PC-3 (cell line): ENCODE measurements around the gene CCM2. TPM values are rescaled to one million over a fixed set of nuclear protein-coding genes. Genes with fewer than 3 reads are reported as not detected.

Source experiments
- ATAC-seq: fragments of 200-7000 bp; cut with Tn5 transposase; 2 replicates; pipeline ENCODE4 v1.9.1; 2020; ENCODE audit warnings: mild to moderate bottlenecking, moderate library complexity
- BruUV-seq: library from RNA; stranded (reverse); fragments of 400-500 nt; replicated peaks from 2 replicates; lab custom pipeline; 2021; lab: Mats Ljungman, UMichigan
- CTCF ChIA-PET: fragments of 300-600 bp; sonication (Branson Sonifier 250); formaldehyde crosslinking; loops from one replicate; lab custom pipeline; 2022; ENCODE audit warnings: antibody characterized with exemption; lab: Charles Lee
- POLR2A ChIA-PET: fragments of 300-600 bp; sonication (Branson Sonifier 250); formaldehyde crosslinking; loops from one replicate; lab custom pipeline; 2022; ENCODE audit warnings: antibody characterized with exemption; ENCODE audit not compliant: unreplicated experiment; lab: Charles Lee
- DNase-seq: peaks from one replicate; pipeline ENCODE4 v3.0.0-alpha.2; 2015
- H2AFZ ChIP-seq: fragments of 300-600 bp; sonication (generic); 2 replicates; pipeline ENCODE4 v1.6.0; 2016; ENCODE audit warnings: antibody characterized with exemption, low read length
- H3F3A ChIP-seq: fragments of 300-600 bp; sonication (generic); one replicate; pipeline ENCODE4 v1.6.0; 2017; ENCODE audit warnings: antibody characterized with exemption, low read length, control low read depth, mild to moderate bottlenecking; ENCODE audit not compliant: unreplicated experiment
- H3K27ac ChIP-seq: fragments of 300-600 bp; sonication (generic); 2 replicates; pipeline ENCODE4 v1.5.1; 2016; ENCODE audit warnings: mild to moderate bottlenecking, low read length
- H3K27me3 ChIP-seq: fragments of 300-600 bp; sonication (generic); 2 replicates; pipeline ENCODE4 v1.6.1; 2016; ENCODE audit warnings: low read length, mixed read lengths
- H3K36me3 ChIP-seq: fragments of 300-600 bp; sonication (generic); 2 replicates; pipeline ENCODE4 v1.6.1; 2016; ENCODE audit warnings: low read depth, mixed run types, low read length, mixed read lengths
- H3K4me1 ChIP-seq: fragments of 300-600 bp; sonication (generic); 2 replicates; pipeline ENCODE4 v1.5.1; 2016; ENCODE audit warnings: low read length; ENCODE audit not compliant: insufficient read depth
- H3K4me2 ChIP-seq: fragments of 300-600 bp; sonication (generic); 2 replicates; pipeline ENCODE4 v1.6.0; 2016; ENCODE audit warnings: low read length
- H3K4me3 ChIP-seq: fragments of 300-600 bp; sonication (generic); 2 replicates; pipeline ENCODE4 v1.5.1; 2016; ENCODE audit warnings: mild to moderate bottlenecking, low read length, mixed read lengths
- H3K79me2 ChIP-seq: fragments of 300-600 bp; sonication (generic); 2 replicates; pipeline ENCODE4 v1.6.1; 2017; ENCODE audit warnings: low read length, mixed read lengths
- H3K9ac ChIP-seq: fragments of 300-600 bp; sonication (generic); 2 replicates; pipeline ENCODE4 v1.6.0; 2016; ENCODE audit warnings: mild to moderate bottlenecking, low read length
- H3K9me2 ChIP-seq: fragments of 300-600 bp; sonication (generic); replicated peaks from 2 replicates; pipeline ENCODE4 v1.6.1; 2016; ENCODE audit warnings: mixed run types, low read length, mixed read lengths
- H3K9me3 ChIP-seq: fragments of 300-600 bp; sonication (generic); 2 replicates; pipeline ENCODE4 v1.6.1; 2016; ENCODE audit warnings: low read length, mixed read lengths
- H4K20me1 ChIP-seq: fragments of 300-600 bp; sonication (generic); 2 replicates; pipeline ENCODE4 v1.6.1; 2016; ENCODE audit warnings: low read length, mixed read lengths
- CTCF ChIP-seq: fragments of 300-600 bp; sonication (generic); conservative IDR thresholded peaks from 2 replicates; pipeline ENCODE4 v1.5.1; 2017; ENCODE audit warnings: antibody characterized with exemption, low read depth, mild to moderate bottlenecking, low read length
- EZH2 ChIP-seq: fragments of 300-600 bp; sonication (generic); IDR thresholded peaks from one replicate; pipeline ENCODE4 v1.6.1; 2017; ENCODE audit warnings: antibody characterized with exemption, mild to moderate bottlenecking, low read length; ENCODE audit not compliant: unreplicated experiment
- EZH2phosphoT487 ChIP-seq: fragments of 300-600 bp; sonication (generic); IDR thresholded peaks from 2 replicates; pipeline ENCODE4 v1.6.1; 2018; ENCODE audit warnings: mild to moderate bottlenecking, antibody characterized with exemption, low read length, borderline replicate concordance
- intact Hi-C: fragments of 100-400 bp; cut with micrococcal nuclease; formaldehyde crosslinking; loops from 2 replicates; pipeline ENCODE4 v1.9.0; 2023
- total RNA-seq: library from RNA; depleted of rRNA; stranded (reverse); fragments of >200 nt; gene quantifications from 2 replicates; pipeline ENCODE4 v1.2.3, GENCODE V29; 2014

The CCM2 gene
- total RNA-seq, 1 experiment from 2014 or later, result 56.6 TPM

GRCh38 chr7:45087301-45088145, 87.5 kb downstream of the CCM2 start:
- no peak overlapping the region for H3K9ac ChIP-seq
- BruUV-seq, result no TSS peak
- no peak overlapping the region for H3K4me2 ChIP-seq
- no peak for TF ChIP-seq CTCF
- TF ChIP-seq EZH2phosphoT487, result no peak
- TF ChIP-seq EZH2, result no peak
- no peaks in the 10 kb centered on the region for H3K79me2 ChIP-seq
- ChIA-PET CTCF (no interaction called here), POLR2A (no interaction called here)
- H3K4me1 ChIP-seq, result peaks cover 13% of the 10 kb centered on the region
- no peak for ATAC-seq
- no peaks in the 10 kb centered on the region for H3F3A ChIP-seq
- no peaks in the 10 kb centered on the region for H3K36me3 ChIP-seq
- intact Hi-C loops, result no loop called here
- no peak overlapping the region for H2AFZ ChIP-seq
- no peak for DNase-seq
- no peaks in the 10 kb centered on the region for H4K20me1 ChIP-seq
- no peak overlapping the region for H3K27ac ChIP-seq
- no peaks in the 10 kb centered on the region for H3K9me2 ChIP-seq
- H3K4me3 ChIP-seq, result no peak overlapping the region
- no peaks in the 10 kb centered on the region for H3K27me3 ChIP-seq
- H3K9me3 ChIP-seq, result no peaks in the 10 kb centered on the region

- no peak for ATAC-seq
- POLR2A ChIA-PET, result no interaction called here
These were observed 88.2 kb downstream of the CCM2 start for GRCh38 chr7:45088146-45088701.

More at GRCh38 chr7:45088146-45088701, 88.2 kb downstream of the CCM2 start:
- H3K27ac ChIP-seq, result no peak overlapping the region
- no peaks in the 10 kb centered on the region for H4K20me1 ChIP-seq
- no peak overlapping the region for H3K9ac ChIP-seq
- no peak for DNase-seq
- H3K4me2 ChIP-seq, result no peak overlapping the region
- TF ChIP-seq EZH2 (no peak), CTCF (no peak), EZH2phosphoT487 (no peak)
- H3K27me3 ChIP-seq, result no peaks in the 10 kb centered on the region
- H3K79me2 ChIP-seq, result no peaks in the 10 kb centered on the region
- peaks cover 15% of the 10 kb centered on the region for H3K4me1 ChIP-seq
- H2AFZ ChIP-seq, result no peak overlapping the region
- peaks cover 3% of the 10 kb centered on the region for H3F3A ChIP-seq
- intact Hi-C loops, result no loop called here
- no peak overlapping the region for H3K4me3 ChIP-seq
- no peaks in the 10 kb centered on the region for H3K9me2 ChIP-seq
- no TSS peak for BruUV-seq
- CTCF ChIA-PET, result no interaction called here
- H3K9me3 ChIP-seq, result no peaks in the 10 kb centered on the region
- H3K36me3 ChIP-seq, result no peaks in the 10 kb centered on the region
